ENCODE results near the gene GRK5. TPM values are rescaled to one million over a fixed set of nuclear protein-coding genes. Genes with fewer than 3 reads are reported as not detected.

Gene GRK5
- total and polyA plus RNA-seq, 3 experiments from 2014 or later = 7.7 to 13.8 (median 13.6) TPM

- no peaks in the 10 kb centered on the region for H3K9me3 ChIP-seq (ENCODE audit: low read length)
- no peak overlapping the region for H3K4me3 Mint-ChIP-seq
- DNase-seq = no peak
- peak overlapping the region in 1 of 8 donors; percentile 17 for H3K27ac Mint-ChIP-seq
- no peaks in the 10 kb centered on the region for H3K9me3 Mint-ChIP-seq
- H3K4me1 ChIP-seq (ENCODE audit: insufficient read depth, low read length) = no peaks in the 10 kb centered on the region
- H3K4me3 ChIP-seq (ENCODE audit: low read length) = no peak overlapping the region
- H3K36me3 Mint-ChIP-seq = peaks cover 0 to 17% (median 3%) of the 10 kb centered on the region in 3 donors
- no peaks in the 10 kb centered on the region for H3K27me3 Mint-ChIP-seq
- H3K27me3 ChIP-seq (ENCODE audit: insufficient read depth, low read length, poor library complexity, severe bottlenecking) = no peaks in the 10 kb centered on the region
- ChIA-PET POLR2A (no interaction called here), CTCF (interaction anchor here (0.6 to 1.8 kb wide), 4 partner anchors 10 to 200 kb away, joined by 3 to 5 read pairs (median 4); no protein-coding TSS in a partner anchor)
- H3K36me3 ChIP-seq (ENCODE audit: insufficient read depth, low read length) = no peaks in the 10 kb centered on the region
- H3K4me1 Mint-ChIP-seq = peaks cover 0 to 4% (median 0%) of the 10 kb centered on the region in 3 donors
- no peak overlapping the region for H3K27ac ChIP-seq (ENCODE audit: low read depth, low read length)
These were observed 198.8 kb downstream of the GRK5 start for GRCh38 chr10:119406137-119406536.

GRCh38 chr10:119406601-119407253, 199.4 kb downstream of the GRK5 start:
- ChIA-PET CTCF (interaction anchor here (0.8 to 1.4 kb wide), 2 partner anchors 63 to 201 kb away, joined by 3 to 5 read pairs; no protein-coding TSS in a partner anchor), POLR2A (interaction anchor here (0.8 kb wide), 1 partner anchor 98 kb away, joined by 3 read pairs; no protein-coding TSS in a partner anchor)
- Histone ChIP-seq H3K27me3 (ENCODE audit: insufficient read depth, low read length, poor library complexity, severe bottlenecking) (no peaks in the 10 kb centered on the region), H3K36me3 (ENCODE audit: insufficient read depth, low read length) (no peaks in the 10 kb centered on the region), H3K27ac (ENCODE audit: low read depth, low read length) (no peak overlapping the region), H3K4me3 (ENCODE audit: low read length) (no peak overlapping the region), H3K4me1 (ENCODE audit: insufficient read depth, low read length) (no peaks in the 10 kb centered on the region), H3K9me3 (ENCODE audit: low read length) (no peaks in the 10 kb centered on the region)
- peaks cover 0 to 4% (median 0%) of the 10 kb centered on the region in 3 donors for H3K4me1 Mint-ChIP-seq
- no peaks in the 10 kb centered on the region for H3K27me3 Mint-ChIP-seq
- peaks cover 0 to 17% (median 3%) of the 10 kb centered on the region in 3 donors for H3K36me3 Mint-ChIP-seq
- peak overlapping the region in 1 of 7 donors; percentile 27 for H3K4me3 Mint-ChIP-seq
- peak overlapping the region in 2 of 8 donors; percentile 17 to 82 for H3K27ac Mint-ChIP-seq
- no peaks in the 10 kb centered on the region for H3K9me3 Mint-ChIP-seq
- DNase-seq = no peak

- Histone ChIP-seq H3K9me3 (ENCODE audit: low read length) (no peaks in the 10 kb centered on the region), H3K36me3 (ENCODE audit: insufficient read depth, low read length) (no peaks in the 10 kb centered on the region), H3K27me3 (ENCODE audit: insufficient read depth, low read length, poor library complexity, severe bottlenecking) (no peaks in the 10 kb centered on the region), H3K4me1 (ENCODE audit: insufficient read depth, low read length) (no peaks in the 10 kb centered on the region), H3K27ac (ENCODE audit: low read depth, low read length) (no peak overlapping the region), H3K4me3 (ENCODE audit: low read length) (no peak overlapping the region)
- H3K4me3 Mint-ChIP-seq = no peak overlapping the region
- H3K27me3 Mint-ChIP-seq = no peaks in the 10 kb centered on the region
- peaks cover 0 to 14% (median 3%) of the 10 kb centered on the region in 3 donors for H3K36me3 Mint-ChIP-seq
- ChIA-PET CTCF (interaction anchor here (1.4 kb wide), 1 partner anchor 201 kb away, joined by 5 read pairs; no protein-coding TSS in a partner anchor), POLR2A (interaction anchor here (0.8 kb wide), 1 partner anchor 98 kb away, joined by 3 read pairs; no protein-coding TSS in a partner anchor)
- H3K27ac Mint-ChIP-seq = peak overlapping the region in 2 of 8 donors; percentile 73 to 82
- H3K9me3 Mint-ChIP-seq = no peaks in the 10 kb centered on the region
- peaks cover 0 to 4% (median 0%) of the 10 kb centered on the region in 3 donors for H3K4me1 Mint-ChIP-seq
- DNase-seq = no peak
These were observed 199.9 kb downstream of the GRK5 start for GRCh38 chr10:119407254-119407777.

GRCh38 chr10:119408072-119408471, 200.7 kb downstream of the GRK5 start:
- CTCF ChIA-PET = no interaction called here
- Histone ChIP-seq H3K27me3 (ENCODE audit: insufficient read depth, low read length, poor library complexity, severe bottlenecking) (no peaks in the 10 kb centered on the region), H3K27ac (ENCODE audit: low read depth, low read length) (no peak overlapping the region), H3K36me3 (ENCODE audit: insufficient read depth, low read length) (no peaks in the 10 kb centered on the region), H3K4me3 (ENCODE audit: low read length) (no peak overlapping the region), H3K9me3 (ENCODE audit: low read length) (no peaks in the 10 kb centered on the region), H3K4me1 (ENCODE audit: insufficient read depth, low read length) (no peaks in the 10 kb centered on the region)
- Mint-ChIP-seq H3K27ac (no peak overlapping the region), H3K36me3 (peaks cover 0 to 16% (median 3%) of the 10 kb centered on the region in 3 donors), H3K27me3 (no peaks in the 10 kb centered on the region), H3K4me1 (peaks cover 0 to 4% (median 0%) of the 10 kb centered on the region in 3 donors), H3K9me3 (no peaks in the 10 kb centered on the region), H3K4me3 (no peak overlapping the region)
- POLR2A ChIA-PET = no interaction called here
- no peak for DNase-seq

GRCh38 chr10:119408969-119409371, 201.6 kb downstream of the GRK5 start:
- no peak overlapping the region for H3K27ac ChIP-seq (ENCODE audit: low read depth, low read length)
- Mint-ChIP-seq H3K4me1 (peaks cover 0 to 4% (median 0%) of the 10 kb centered on the region in 3 donors), H3K27ac (no peak overlapping the region), H3K36me3 (peaks cover 0 to 16% (median 3%) of the 10 kb centered on the region in 3 donors), H3K27me3 (no peaks in the 10 kb centered on the region), H3K9me3 (no peaks in the 10 kb centered on the region), H3K4me3 (no peak overlapping the region)
- H3K4me3 ChIP-seq (ENCODE audit: low read length) = no peak overlapping the region
- no peaks in the 10 kb centered on the region for H3K27me3 ChIP-seq (ENCODE audit: insufficient read depth, low read length, poor library complexity, severe bottlenecking)
- H3K4me1 ChIP-seq (ENCODE audit: insufficient read depth, low read length) = no peaks in the 10 kb centered on the region
- POLR2A ChIA-PET = no interaction called here
- H3K9me3 ChIP-seq (ENCODE audit: low read length) = no peaks in the 10 kb centered on the region
- no peaks in the 10 kb centered on the region for H3K36me3 ChIP-seq (ENCODE audit: insufficient read depth, low read length)
- DNase-seq = no peak
- CTCF ChIA-PET = interaction anchor here (1.6 kb wide), 1 partner anchor 202 kb away, joined by 5 read pairs; the partner anchor contains the start of gene GRK5

- Histone ChIP-seq H3K9me3 (ENCODE audit: low read length) (no peaks in the 10 kb centered on the region), H3K36me3 (ENCODE audit: insufficient read depth, low read length) (no peaks in the 10 kb centered on the region), H3K27me3 (ENCODE audit: insufficient read depth, low read length, poor library complexity, severe bottlenecking) (no peaks in the 10 kb centered on the region), H3K4me1 (ENCODE audit: insufficient read depth, low read length) (no peaks in the 10 kb centered on the region), H3K27ac (ENCODE audit: low read depth, low read length) (no peak overlapping the region), H3K4me3 (ENCODE audit: low read length) (no peak overlapping the region)
- Mint-ChIP-seq H3K4me3 (no peak overlapping the region), H3K27me3 (no peaks in the 10 kb centered on the region), H3K27ac (no peak overlapping the region), H3K9me3 (no peaks in the 10 kb centered on the region), H3K4me1 (peaks cover 0 to 4% (median 0%) of the 10 kb centered on the region in 3 donors), H3K36me3 (peaks cover 0 to 16% (median 3%) of the 10 kb centered on the region in 3 donors)
- no peak for DNase-seq
- ChIA-PET POLR2A (no interaction called here), CTCF (interaction anchor here (1.6 kb wide), 1 partner anchor 202 kb away, joined by 5 read pairs; the partner anchor contains the start of gene GRK5)
These were observed 202.0 kb downstream of the GRK5 start for GRCh38 chr10:119409385-119409784.

- CTCF ChIA-PET = interaction anchor here (1.6 kb wide), 1 partner anchor 203 kb away, joined by 5 read pairs; the partner anchor contains the start of gene GRK5
- POLR2A ChIA-PET = no interaction called here
These were observed 202.5 kb downstream of the GRK5 start for GRCh38 chr10:119409906-119410305.

More at GRCh38 chr10:119409906-119410305, 202.5 kb downstream of the GRK5 start:
- H3K27ac Mint-ChIP-seq = no peak overlapping the region
- no peaks in the 10 kb centered on the region for H3K27me3 Mint-ChIP-seq
- H3K36me3 Mint-ChIP-seq = peaks cover 0 to 16% (median 3%) of the 10 kb centered on the region in 3 donors
- H3K9me3 ChIP-seq (ENCODE audit: low read length) = no peaks in the 10 kb centered on the region
- DNase-seq = no peak
- H3K4me3 ChIP-seq (ENCODE audit: low read length) = no peak overlapping the region
- H3K4me1 ChIP-seq (ENCODE audit: insufficient read depth, low read length) = no peaks in the 10 kb centered on the region
- no peaks in the 10 kb centered on the region for H3K27me3 ChIP-seq (ENCODE audit: insufficient read depth, low read length, poor library complexity, severe bottlenecking)
- H3K36me3 ChIP-seq (ENCODE audit: insufficient read depth, low read length) = no peaks in the 10 kb centered on the region
- peaks cover 0 to 4% (median 0%) of the 10 kb centered on the region in 3 donors for H3K4me1 Mint-ChIP-seq
- H3K9me3 Mint-ChIP-seq = no peaks in the 10 kb centered on the region
- no peak overlapping the region for H3K4me3 Mint-ChIP-seq
- H3K27ac ChIP-seq (ENCODE audit: low read depth, low read length) = no peak overlapping the region

All from CD8-positive, alpha-beta memory T cell (primary cell).